Dermis lymphatic vessel endothelial cell (primary cell): ENCODE data around the gene LCE3A. TPM values are rescaled to one million over a fixed set of nuclear protein-coding genes. Genes with fewer than 3 reads are reported as not detected.

Experiments used
- total RNA-seq: library from RNA; depleted of rRNA; stranded (reverse); fragments of >200 nt; gene quantifications from 2 replicates; pipeline ENCODE4 v1.2.1, GENCODE V29; 2014

Gene LCE3A, protein sequence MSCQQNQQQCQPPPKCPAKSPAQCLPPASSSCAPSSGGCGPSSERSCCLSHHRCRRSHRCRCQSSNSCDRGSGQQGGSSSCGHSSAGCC
- total RNA-seq = not detected in 2 replicates

DNA sequence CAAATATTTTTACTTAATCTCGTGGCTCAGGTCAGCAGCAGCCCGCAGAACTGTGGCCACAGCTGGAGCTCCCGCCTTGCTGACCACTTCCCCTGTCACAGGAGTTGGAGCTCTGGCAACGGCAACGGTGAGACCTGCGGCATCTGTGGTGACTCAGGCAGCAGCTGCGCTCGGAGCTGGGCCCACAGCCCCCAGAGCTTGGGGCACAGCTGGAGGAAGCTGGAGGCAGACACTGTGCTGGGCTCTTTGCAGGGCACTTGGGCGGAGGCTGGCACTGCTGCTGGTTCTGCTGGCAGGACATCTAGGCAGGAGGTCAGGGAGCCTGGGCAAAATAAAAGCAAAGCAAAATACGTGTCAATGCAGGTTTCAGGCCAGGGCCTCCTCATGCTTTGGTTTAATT, at the start of gene LCE3A:
Gene LCE3A, minus strand, starts transcription at position 301 of the 400 bp plus-strand sequence. Its CDS starts 0 bp downstream, at position 301.

DNA sequence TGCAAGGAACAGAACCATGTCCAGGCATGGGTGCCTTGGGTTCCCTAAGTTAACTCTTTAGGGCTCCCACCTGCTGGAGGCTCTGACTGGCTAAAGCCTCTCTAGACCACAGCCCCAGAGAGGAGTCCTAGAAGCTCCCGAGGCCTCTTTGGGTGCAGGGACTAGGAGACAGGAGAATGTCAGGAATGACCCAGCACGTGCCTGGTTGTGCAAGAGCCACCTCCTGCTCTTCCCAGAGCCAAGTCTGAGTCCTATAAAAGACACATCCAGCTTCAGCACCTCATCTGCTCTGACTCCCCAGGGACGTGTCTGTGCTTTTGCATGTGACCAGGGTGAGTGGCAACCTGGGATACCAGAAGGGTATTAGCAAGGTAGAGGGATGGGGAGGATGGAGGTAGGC, 40.2 kb upstream of the LCE3A start, which contains the start of gene LCE2D:
Gene LCE2D, plus strand, starts transcription at position 283 of the 400 bp plus-strand sequence. CDS start 726 bp downstream, outside the sequence.

DNA sequence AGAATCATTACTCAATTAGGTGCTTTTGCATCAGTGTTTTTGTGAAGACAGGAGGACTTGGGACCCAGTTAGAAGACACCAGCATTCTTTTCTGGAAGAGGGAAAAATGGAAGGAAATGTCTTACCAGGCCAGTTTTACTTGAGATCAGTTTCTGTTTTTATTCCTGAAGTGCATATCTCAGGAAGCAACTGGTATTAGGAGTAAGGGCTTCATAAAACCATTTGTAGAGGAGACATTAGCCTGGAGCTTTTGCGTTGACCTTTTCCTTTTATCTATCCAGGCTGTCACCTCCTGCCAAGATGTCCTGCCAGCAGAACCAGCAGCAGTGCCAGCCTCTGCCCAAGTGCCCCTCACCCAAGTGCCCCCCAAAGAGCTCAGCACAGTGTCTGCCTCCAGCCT, 9.4 kb downstream of the LCE3A start, which contains the start of gene LCE3B:
Gene LCE3B, plus strand, starts transcription at position 301 of the 400 bp plus-strand sequence. Its CDS starts 0 bp downstream, at position 301.

DNA sequence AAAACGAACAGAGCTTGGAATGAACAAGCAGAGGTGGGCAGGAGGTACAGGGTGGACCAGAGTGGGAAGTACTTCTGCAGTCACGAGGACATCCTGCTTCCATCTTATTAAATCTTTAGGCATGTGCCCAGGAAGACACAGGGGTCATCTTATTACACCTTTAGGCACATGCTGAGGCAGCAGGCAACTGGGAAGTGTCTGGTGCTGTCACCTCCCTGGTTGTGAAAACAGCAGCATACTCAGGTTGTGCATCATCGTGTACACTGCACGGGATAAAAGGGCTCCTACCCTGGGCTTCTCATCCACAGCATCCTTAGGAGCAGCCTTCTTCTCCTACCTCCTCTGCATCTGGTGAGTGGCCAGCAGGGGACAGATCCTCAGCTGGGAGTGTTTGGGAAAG, 23.0 kb downstream of the LCE3A start, which contains the start of gene LCE3C:
Gene LCE3C, plus strand, starts transcription at position 301 of the 400 bp plus-strand sequence. CDS start 498 bp downstream, outside the sequence.

DNA sequence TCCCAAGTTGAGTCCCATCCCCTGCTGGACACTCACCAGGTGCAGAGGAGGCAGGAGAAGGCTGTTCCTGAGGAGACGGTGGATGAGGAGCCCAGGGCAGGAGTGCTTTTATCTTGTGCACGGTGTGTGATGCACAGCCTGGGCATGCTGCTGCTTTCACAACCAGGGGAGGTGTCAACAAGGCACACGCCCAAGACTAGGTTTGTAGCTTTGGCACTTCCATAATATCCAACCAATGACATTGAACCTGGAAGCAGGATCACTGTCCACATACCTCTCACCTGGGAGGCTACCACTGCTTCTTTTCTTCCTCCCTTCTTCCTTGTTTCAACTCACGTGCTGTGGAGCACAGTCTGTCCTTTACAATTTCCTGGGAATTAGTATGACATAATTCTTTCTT, 42.5 kb downstream of the LCE3A start, which contains the start of gene LCE3D:
Gene LCE3D, minus strand, starts transcription at position 84 of the 400 bp plus-strand sequence. CDS start 580 bp downstream, outside the sequence.

Other genes with a start within 250 kb of the LCE3A start
- gene CRNN, start 208.8 kb downstream of the LCE3A start, total RNA-seq = not detected in 2 replicates
- not detected in 2 replicates for gene LCE5A, start 112.3 kb downstream of the LCE3A start, total RNA-seq
- not detected in 2 replicates for gene CRCT1, start 108.6 kb downstream of the LCE3A start, total RNA-seq
- gene LCE3E, start 56.3 kb downstream of the LCE3A start, total RNA-seq = not detected in 2 replicates
- not detected in 2 replicates for gene LCE3D, start 42.6 kb downstream of the LCE3A start, total RNA-seq
- not detected in 2 replicates for gene LCE3C, start 22.9 kb downstream of the LCE3A start, total RNA-seq
- not detected in 2 replicates for gene LCE3B, start 9.3 kb downstream of the LCE3A start, total RNA-seq
- not detected in 2 replicates for gene LCE2D, start 40.3 kb upstream of the LCE3A start, total RNA-seq
- not detected in 2 replicates for gene LCE2C, start 52.2 kb upstream of the LCE3A start, total RNA-seq
- gene LCE2B, start 63.0 kb upstream of the LCE3A start, total RNA-seq = not detected in 2 replicates
- not detected in 2 replicates for gene LCE2A, start 75.2 kb upstream of the LCE3A start, total RNA-seq
- not detected in 2 replicates for gene LCE4A, start 85.1 kb upstream of the LCE3A start, total RNA-seq
- not detected in 2 replicates for gene KPRP, start 134.9 kb upstream of the LCE3A start, total RNA-seq
- not detected in 2 replicates for gene LCE1F, start 152.0 kb upstream of the LCE3A start, total RNA-seq
- not detected in 2 replicates for gene LCE1E, start 163.2 kb upstream of the LCE3A start, total RNA-seq
- not detected in 2 replicates for gene LCE1D, start 173.6 kb upstream of the LCE3A start, total RNA-seq
- gene LCE1C, start 183.5 kb upstream of the LCE3A start, total RNA-seq = not detected in 2 replicates
- gene LCE1B, start 188.9 kb upstream of the LCE3A start, total RNA-seq = not detected in 2 replicates
- gene LCE1A, start 204.4 kb upstream of the LCE3A start, total RNA-seq = not detected in 2 replicates
- not detected in 2 replicates for gene LCE6A, start 219.8 kb upstream of the LCE3A start, total RNA-seq
- gene LCE7A, start 236.9 kb upstream of the LCE3A start, total RNA-seq = not detected in 2 replicates